Ovary (tissue), 3 donors: Measurements from ENCODE around the gene ATRN.
"Not testable (repeated sequence)": the region's sequence is repeated elsewhere in the genome, so short reads cannot be mapped to it uniquely, and the experiment has no call there.

ENCODE experiments used
- POLR2A ChIP-seq: fragments of 450-650 bp; IDR thresholded peaks from one replicate; pipeline ENCODE4 v1.6.1; 2017; ENCODE audit warnings: antibody characterized with exemption, mild to moderate bottlenecking, moderate library complexity
- TF ChIP-seq, protein P1 (sequence below), 3 donors: fragments of 450-650 bp in 2 of 3; fragments of 200-600 bp in 1 of 3; IDR thresholded peaks; one replicate each; pipeline versions ENCODE4 v1.5.1 to v1.8.0; 2016 to 2022; ENCODE audit warnings: antibody characterized with exemption in 3 of 3, mild to moderate bottlenecking in 1 of 3
- donor health status: DM: no; HTN: no; CAD: no.

DNA sequence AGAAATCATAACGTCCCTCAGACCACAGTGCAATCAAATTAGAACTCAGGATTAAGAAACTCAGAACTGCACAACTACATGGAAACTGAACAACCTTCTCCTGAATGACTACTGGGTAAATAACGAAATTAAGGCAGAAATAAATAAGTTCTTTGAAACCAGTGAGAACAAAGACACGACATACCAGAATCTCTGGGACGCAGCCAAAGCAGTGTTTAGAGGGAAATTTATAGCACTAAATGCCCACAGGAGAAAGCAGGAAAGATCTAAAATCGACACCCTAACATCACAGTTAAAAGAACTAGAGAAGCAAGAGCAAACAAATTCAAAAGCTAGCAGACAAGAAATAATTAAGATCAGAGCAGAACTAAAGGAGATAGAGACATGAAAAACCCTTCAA lies 53.9 kb downstream of the ATRN start:
- TF ChIP-seq POLR2A, result not testable (repeated sequence)
- TF ChIP-seq, protein P1, sequence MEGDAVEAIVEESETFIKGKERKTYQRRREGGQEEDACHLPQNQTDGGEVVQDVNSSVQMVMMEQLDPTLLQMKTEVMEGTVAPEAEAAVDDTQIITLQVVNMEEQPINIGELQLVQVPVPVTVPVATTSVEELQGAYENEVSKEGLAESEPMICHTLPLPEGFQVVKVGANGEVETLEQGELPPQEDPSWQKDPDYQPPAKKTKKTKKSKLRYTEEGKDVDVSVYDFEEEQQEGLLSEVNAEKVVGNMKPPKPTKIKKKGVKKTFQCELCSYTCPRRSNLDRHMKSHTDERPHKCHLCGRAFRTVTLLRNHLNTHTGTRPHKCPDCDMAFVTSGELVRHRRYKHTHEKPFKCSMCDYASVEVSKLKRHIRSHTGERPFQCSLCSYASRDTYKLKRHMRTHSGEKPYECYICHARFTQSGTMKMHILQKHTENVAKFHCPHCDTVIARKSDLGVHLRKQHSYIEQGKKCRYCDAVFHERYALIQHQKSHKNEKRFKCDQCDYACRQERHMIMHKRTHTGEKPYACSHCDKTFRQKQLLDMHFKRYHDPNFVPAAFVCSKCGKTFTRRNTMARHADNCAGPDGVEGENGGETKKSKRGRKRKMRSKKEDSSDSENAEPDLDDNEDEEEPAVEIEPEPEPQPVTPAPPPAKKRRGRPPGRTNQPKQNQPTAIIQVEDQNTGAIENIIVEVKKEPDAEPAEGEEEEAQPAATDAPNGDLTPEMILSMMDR (IDR thresholded peaks at IDR 0.05), result not testable (repeated sequence)
